K562 (cell line): ENCODE measurements around the gene TRIM10. TPM values are rescaled to one million over a fixed set of nuclear protein-coding genes. Genes with fewer than 3 reads are reported as not detected.
A peak's percentile ranks its signal among the peaks of the same experiment; 100 is the strongest.

ENCODE experiments used
- ATAC-seq: fragments of 200-7000 bp; cut with Tn5 transposase; 3 replicates; pipeline ENCODE4 v1.9.1; 2020; ENCODE audit warnings: moderate library complexity
- BruUV-seq: library from RNA; stranded (reverse); fragments of 400-500 nt; replicated peaks from 2 replicates; lab custom pipeline; 2021; lab: Mats Ljungman, UMichigan
- CTCF ChIA-PET: fragments of 300-600 bp; formaldehyde crosslinking; extraction: SDS; loops from one replicate; lab custom pipeline; 2021; ENCODE audit warnings: low intra/inter-chr PET ratio; lab: Yijun Ruan, JAX
- POLR2A ChIA-PET: fragments of 300-600, 350-650 bp; sonication (Branson Sonifier 250); formaldehyde crosslinking; extraction: SDS; loops from one replicate; lab custom pipeline; 2021; ENCODE audit warnings: antibody characterized with exemption, inconsistent platforms; lab: Yijun Ruan, JAX
- DNase-seq, 4 experiments: peaks; one replicate each; pipeline versions ENCODE4 v3.0.0 to v3.0.0-alpha.2; 2011 to 2018; ENCODE audit warnings: low spot score in 3 of 4, mixed read lengths in 3 of 4; ENCODE audit errors: extremely low read depth in 1 of 4
- FAIRE-seq: peaks from 2 replicates; lab custom pipeline; 2011; peaks lifted over from hg19 to GRCh38; lab: Jason Lieb, UNC
- H2AFZ ChIP-seq: 2 replicates; pipeline ENCODE4 v1.6.0; 2011; ENCODE audit warnings: low read depth, low read length, control low read depth, inconsistent platforms
- H3K27ac ChIP-seq: fragments of 200-600 bp; 3 replicates; pipeline ENCODE4 v1.8.0; 2011; ENCODE audit warnings: low read depth, mild to moderate bottlenecking, control low read depth, inconsistent platforms, low read length, moderate library complexity, mixed read lengths; ENCODE audit errors: extremely low read depth
- H3K27me3 ChIP-seq, 2 experiments: fragments of 300-600 bp in 1 of 2; 2 replicates in 1 of 2; 3 replicates in 1 of 2; pipeline versions ENCODE4 v1.6.0 to v1.8.0; 2011; ENCODE audit warnings: inconsistent platforms in 2 of 2, low read length in 2 of 2, mild to moderate bottlenecking in 1 of 2, mixed read lengths in 1 of 2, moderate library complexity in 1 of 2; ENCODE audit not compliant: control insufficient read depth in 2 of 2, insufficient read depth in 2 of 2
- H3K36me3 ChIP-seq: fragments of 300-600 bp; 3 replicates; pipeline ENCODE4 v1.8.0; 2011; ENCODE audit warnings: mild to moderate bottlenecking, low read length, inconsistent platforms; ENCODE audit not compliant: control insufficient read depth, insufficient read depth
- H3K4me1 ChIP-seq, 2 experiments: fragments of 200-600 bp in 1 of 2; replicated peaks in 1 of 2; 2 replicates in 1 of 2; 3 replicates in 1 of 2; pipeline versions ENCODE4 v1.5.1 to v1.8.0; 2011; ENCODE audit warnings: inconsistent platforms in 2 of 2, low read length in 2 of 2, mild to moderate bottlenecking in 1 of 2, mixed read lengths in 1 of 2, moderate library complexity in 1 of 2; ENCODE audit not compliant: control insufficient read depth in 2 of 2, insufficient read depth in 2 of 2
- H3K4me2 ChIP-seq: 2 replicates; pipeline ENCODE4 v1.6.1; 2011; ENCODE audit warnings: low read length, control low read depth, inconsistent platforms, mixed read lengths; ENCODE audit not compliant: insufficient read depth
- H3K4me3 ChIP-seq: fragments of 200-600 bp; sonication (generic), shearing (Covaris generic); 2 replicates; pipeline ENCODE4 v1.5.1; 2016; ENCODE audit warnings: control low read depth, inconsistent platforms
- H3K79me2 ChIP-seq: fragments of 200-600 bp; 3 replicates; pipeline ENCODE4 v1.8.0; 2011; ENCODE audit warnings: low read length, inconsistent platforms; ENCODE audit not compliant: control insufficient read depth, insufficient read depth
- H3K9ac ChIP-seq, 2 experiments: 2 replicates each; pipeline versions ENCODE4 v1.6.0 to v1.6.1; 2011; ENCODE audit warnings: low read depth in 2 of 2, low read length in 2 of 2, control low read depth in 1 of 2, inconsistent platforms in 1 of 2, mild to moderate bottlenecking in 1 of 2, mixed read lengths in 1 of 2; ENCODE audit not compliant: insufficient read depth in 1 of 2
- H3K9me1 ChIP-seq: one replicate; pipeline ENCODE4 v1.6.0; 2011; ENCODE audit warnings: inconsistent platforms, mild to moderate bottlenecking, low read length, moderate library complexity; ENCODE audit not compliant: control insufficient read depth, insufficient read depth
- H3K9me3 ChIP-seq: replicated peaks from 2 replicates; pipeline ENCODE4 v1.5.1; 2011; ENCODE audit warnings: low read depth, low read length, inconsistent platforms; ENCODE audit not compliant: control insufficient read depth, insufficient read depth
- H4K20me1 ChIP-seq: replicated peaks from 2 replicates; pipeline ENCODE4 v1.6.1; 2011; ENCODE audit warnings: low read length, inconsistent platforms, mixed read lengths; ENCODE audit not compliant: control insufficient read depth, insufficient read depth
- ADNP ChIP-seq: fragments of 200-800 bp; sonication (Bioruptor generic); IDR thresholded peaks from 2 replicates; pipeline ENCODE4 v1.6.1; 2016; ENCODE audit warnings: missing genetic modification characterization, missing compliant biosample characterization
- KAT2B ChIP-seq: IDR thresholded peaks from one replicate; pipeline ENCODE4 v1.6.1; 2012; ENCODE audit warnings: low read depth, mild to moderate bottlenecking, control low read depth, inconsistent platforms, low read length, moderate library complexity
- KLF1 ChIP-seq: fragments of 450-650 bp; IDR thresholded peaks from 2 replicates; pipeline ENCODE4 v1.6.1; 2016; ENCODE audit warnings: missing genetic modification characterization, missing compliant biosample characterization
- SFPQ ChIP-seq: fragments of 200-400 bp; formaldehyde crosslinking; IDR thresholded peaks from 2 replicates; pipeline ENCODE4 v1.6.1; 2017; ENCODE audit warnings: mild to moderate bottlenecking, low read depth, low read length, moderate library complexity
- ZNF212 ChIP-seq: fragments of 450-650 bp; formaldehyde crosslinking; IDR thresholded peaks from 2 replicates; pipeline ENCODE4 v1.4.0; 2020; ENCODE audit warnings: mild to moderate bottlenecking
- ZNF354B ChIP-seq: fragments of 250-450 bp; sonication (Bioruptor Pico); IDR thresholded peaks from 2 replicates; pipeline ENCODE4 v1.4.0; 2020
- WGBS: fragments of 100-300 bp; shearing (Covaris generic); methylation state at CpG from one replicate; pipeline ENCODE4 v1.1.6; 2016; ENCODE audit warnings: low coverage, mixed read lengths; ENCODE audit not compliant: insufficient coverage; ENCODE audit errors: missing lambda C conversion rate; 5-methylcytosine and 5-hydroxymethylcytosine counted together
- in situ Hi-C: fragments of 300-500 bp; cut with MboI; formaldehyde crosslinking; loops from 4 replicates; pipeline ENCODE4 v1.15.0; 2018; ENCODE audit warnings: inconsistent platforms, mixed read lengths
- intact Hi-C: fragments of 100-400 bp; cut with micrococcal nuclease; formaldehyde crosslinking; loops from 2 replicates; pipeline ENCODE4 v1.14.2; 2022
- polyA plus RNA-seq, 8 experiments: library from polyadenylated mRNA; depleted of rRNA in 4 of 8; stranded (reverse) in 5 of 8; unstranded in 3 of 8; fragments of >200 nt; fragmentation: Nextera tagmentation in 2 of 8; fragmentation: Illumina TruSeq in 1 of 8; extraction: Ambion mirVana in 2 of 8; extraction: Trizol in 1 of 8; gene quantifications; 2 replicates each; pipeline versions ENCODE4 v1.2.1 to v1.2.3, GENCODE V29; 2011 to 2014; ENCODE audit warnings: inconsistent platforms in 1 of 8, missing spikeins in 1 of 8
- total RNA-seq, 7 experiments: library from RNA; depleted of rRNA in 6 of 7; stranded (reverse); fragments of >200 nt in 6 of 7; fragmentation: Illumina TruSeq in 2 of 7; extraction: Trizol in 2 of 7; gene quantifications; 2 replicates each; pipeline versions ENCODE4 v1.2.1 to v1.2.3, GENCODE V29; 2011 to 2021; ENCODE audit warnings: low replicate concordance in 1 of 7
- TF ChIP-seq, protein P1 (sequence below): fragments of 450-650 bp; IDR thresholded peaks from 2 replicates; pipeline ENCODE4 v1.6.1; 2017; ENCODE audit warnings: antibody characterized with exemption, mild to moderate bottlenecking

The TRIM10 gene
- total and polyA plus RNA-seq, 9 of the 15 experiments (the other 6 are each of a cell fraction or from before 2014, with no cell fraction given), result 0.15 to 0.90 (median 0.36) TPM

- in situ Hi-C loops, result no loop called here
- Histone ChIP-seq H4K20me1 (no peaks in the 10 kb centered on the region), H3K4me2 (no peak overlapping the region), H2AFZ (no peak overlapping the region), H3K9me3 (no peaks in the 10 kb centered on the region), H3K9me1 (no peaks in the 10 kb centered on the region), H3K79me2 (no peaks in the 10 kb centered on the region), H3K9ac (peak overlapping the region in 1 of 2 experiments; percentile 52; a peak in 1 of 4 replicates), H3K27me3 (peaks cover 12 to 31% of the 10 kb centered on the region in 2 experiments; a peak in 4 of 5 replicates), H3K27ac (no peak overlapping the region), H3K36me3 (no peaks in the 10 kb centered on the region), H3K4me3 (no peak overlapping the region), H3K4me1 (no peaks in the 10 kb centered on the region)
- intact Hi-C loops, result no loop called here
- POLR2A ChIA-PET, result interaction anchor here (0.5 to 0.6 kb wide), 2 partner anchors 19 to 200 kb away, joined by 3 to 5 read pairs; no protein-coding TSS in a partner anchor
- CTCF ChIA-PET, result no interaction called here
- BruUV-seq, result no TSS peak
- no peak for ATAC-seq
- DNase-seq, result no peak
- WGBS, result 4% methylated on average over 7 of the region's 7 CpGs
- FAIRE-seq, result no peak
- TF ChIP-seq ADNP (tag), result no peak
- no peak for TF ChIP-seq ZNF354B
- TF ChIP-seq SFPQ, result no peak
- TF ChIP-seq KLF1 (tag), result no peak
- TF ChIP-seq ZNF212 (CRISPR knock-in tag), result no peak
- TF ChIP-seq KAT2B, result no peak
- TF ChIP-seq, protein P1, sequence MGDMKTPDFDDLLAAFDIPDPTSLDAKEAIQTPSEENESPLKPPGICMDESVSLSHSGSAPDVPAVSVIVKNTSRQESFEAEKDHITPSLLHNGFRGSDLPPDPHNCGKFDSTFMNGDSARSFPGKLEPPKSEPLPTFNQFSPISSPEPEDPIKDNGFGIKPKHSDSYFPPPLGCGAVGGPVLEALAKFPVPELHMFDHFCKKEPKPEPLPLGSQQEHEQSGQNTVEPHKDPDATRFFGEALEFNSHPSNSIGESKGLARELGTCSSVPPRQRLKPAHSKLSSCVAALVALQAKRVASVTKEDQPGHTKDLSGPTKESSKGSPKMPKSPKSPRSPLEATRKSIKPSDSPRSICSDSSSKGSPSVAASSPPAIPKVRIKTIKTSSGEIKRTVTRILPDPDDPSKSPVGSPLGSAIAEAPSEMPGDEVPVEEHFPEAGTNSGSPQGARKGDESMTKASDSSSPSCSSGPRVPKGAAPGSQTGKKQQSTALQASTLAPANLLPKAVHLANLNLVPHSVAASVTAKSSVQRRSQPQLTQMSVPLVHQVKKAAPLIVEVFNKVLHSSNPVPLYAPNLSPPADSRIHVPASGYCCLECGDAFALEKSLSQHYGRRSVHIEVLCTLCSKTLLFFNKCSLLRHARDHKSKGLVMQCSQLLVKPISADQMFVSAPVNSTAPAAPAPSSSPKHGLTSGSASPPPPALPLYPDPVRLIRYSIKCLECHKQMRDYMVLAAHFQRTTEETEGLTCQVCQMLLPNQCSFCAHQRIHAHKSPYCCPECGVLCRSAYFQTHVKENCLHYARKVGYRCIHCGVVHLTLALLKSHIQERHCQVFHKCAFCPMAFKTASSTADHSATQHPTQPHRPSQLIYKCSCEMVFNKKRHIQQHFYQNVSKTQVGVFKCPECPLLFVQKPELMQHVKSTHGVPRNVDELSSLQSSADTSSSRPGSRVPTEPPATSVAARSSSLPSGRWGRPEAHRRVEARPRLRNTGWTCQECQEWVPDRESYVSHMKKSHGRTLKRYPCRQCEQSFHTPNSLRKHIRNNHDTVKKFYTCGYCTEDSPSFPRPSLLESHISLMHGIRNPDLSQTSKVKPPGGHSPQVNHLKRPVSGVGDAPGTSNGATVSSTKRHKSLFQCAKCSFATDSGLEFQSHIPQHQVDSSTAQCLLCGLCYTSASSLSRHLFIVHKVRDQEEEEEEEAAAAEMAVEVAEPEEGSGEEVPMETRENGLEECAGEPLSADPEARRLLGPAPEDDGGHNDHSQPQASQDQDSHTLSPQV, result no peak
These were observed 45.1 kb upstream of the TRIM10 start for GRCh38 chr6:30206152-30206551.
